NCI-H2171 treated with DMSO at 0.1 percent for 48 hours (cell line): ENCODE measurements around the gene MED13L.
"Not testable (repeated sequence)": the region's sequence is repeated elsewhere in the genome, so short reads cannot be mapped to it uniquely, and the experiment has no call there.

ENCODE experiments used
- DNase-seq: peaks from one replicate; lab custom pipeline; 2025; lab: John Stamatoyannopoulos, UW

Gene MED13L

DNA sequence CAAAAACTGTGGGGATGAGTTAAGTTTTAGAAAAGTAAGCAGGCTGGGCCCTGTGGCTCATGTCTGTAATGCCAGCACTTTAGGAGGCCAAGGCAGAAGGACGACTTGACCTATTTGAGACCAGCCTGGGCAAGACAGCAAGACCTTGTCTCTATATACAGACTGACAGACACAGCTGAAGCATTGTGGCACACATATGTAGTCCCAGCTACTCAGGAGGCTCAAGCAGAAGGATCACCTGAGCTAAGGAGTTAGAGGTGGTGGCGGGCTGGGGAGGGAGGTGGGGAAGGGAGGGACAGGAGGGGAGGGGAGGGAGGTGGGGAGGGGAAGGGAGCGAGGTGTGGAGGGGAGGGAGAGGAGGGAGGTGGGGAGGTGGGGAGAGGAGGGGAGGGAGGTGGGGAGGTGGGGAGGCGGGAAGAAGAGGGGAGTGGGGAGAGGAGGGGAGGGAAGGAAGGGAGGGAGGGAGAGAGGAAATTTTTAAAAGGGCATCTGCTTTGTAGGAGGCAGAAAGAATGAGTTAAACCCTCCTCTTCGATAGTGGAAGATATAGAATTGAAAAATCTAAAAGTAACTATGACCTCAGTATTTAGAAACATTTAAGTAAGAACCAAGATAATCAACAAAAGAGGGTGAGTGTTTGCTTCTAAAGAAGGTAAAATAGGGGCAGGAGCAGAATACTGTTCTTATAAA, 30.9 kb downstream of the MED13L start:
- DNase-seq: no peak

DNA sequence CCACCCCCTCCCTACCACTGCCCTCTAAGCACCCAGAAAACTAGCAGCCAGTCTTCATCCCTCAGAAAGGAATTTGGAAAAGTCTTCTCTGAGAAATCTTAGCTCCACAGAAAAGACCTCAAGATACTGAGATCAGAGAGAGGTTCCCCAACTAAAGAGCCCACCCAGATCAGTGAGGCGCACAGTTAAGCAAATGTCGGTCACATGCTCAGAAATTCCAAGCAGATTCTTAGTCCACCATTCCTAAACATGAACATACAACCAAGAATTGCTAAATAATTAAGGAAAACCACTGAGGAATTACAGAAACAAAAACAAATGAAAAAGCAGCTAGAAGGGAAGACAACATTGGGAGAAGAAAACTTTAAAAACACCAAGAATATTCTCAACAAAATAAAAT, 32.3 kb downstream of the MED13L start:
- DNase-seq: no peak

DNA sequence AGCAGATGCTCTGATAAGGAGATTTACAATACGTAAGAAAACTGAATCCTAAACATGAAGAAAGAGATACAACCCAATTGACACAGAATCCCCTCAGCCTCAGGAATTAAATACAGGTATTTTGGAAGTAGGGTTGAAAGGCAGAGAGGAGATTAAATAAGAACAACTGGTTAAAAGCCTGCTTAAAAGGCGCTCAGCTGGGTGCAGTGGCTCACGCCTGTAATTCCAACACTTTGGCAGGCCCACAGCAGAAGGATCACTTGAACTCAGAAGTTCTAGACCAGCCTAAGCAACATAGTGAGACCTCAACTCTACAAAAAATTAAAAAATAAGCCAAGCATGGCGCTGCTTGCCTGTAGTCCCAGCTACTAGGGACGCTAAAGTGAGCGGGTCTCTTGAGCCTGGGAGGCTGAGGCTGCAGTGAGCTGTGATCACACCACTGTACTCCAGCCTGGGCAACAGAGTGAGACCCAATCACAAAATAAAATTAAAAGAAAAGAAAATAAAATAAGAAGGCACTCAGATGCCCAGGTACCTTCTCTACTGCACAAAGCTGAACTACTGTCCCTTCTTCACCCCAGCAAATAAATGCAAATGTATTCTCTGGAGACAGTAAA, 32.9 kb downstream of the MED13L start:
- no peak for DNase-seq

DNA sequence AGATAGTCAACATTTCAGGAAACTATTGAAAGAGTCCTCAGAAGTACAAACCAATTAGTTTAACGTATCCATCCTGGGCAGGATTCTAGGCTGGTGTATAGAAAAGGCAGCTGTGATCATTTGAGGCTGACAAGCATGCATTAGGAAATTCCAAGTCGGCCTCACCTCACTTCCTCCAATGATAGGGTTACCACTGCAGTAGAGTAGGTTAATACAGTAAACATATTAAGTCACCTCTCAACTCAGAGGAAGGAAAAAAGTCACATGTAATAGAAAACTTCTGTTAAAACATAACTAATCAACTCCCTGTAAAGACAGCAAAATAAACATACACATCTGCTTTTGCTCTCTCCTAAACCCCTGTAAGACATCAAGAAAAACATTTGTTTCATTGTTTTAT, 33.5 kb downstream of the MED13L start:
- no peak for DNase-seq

DNA sequence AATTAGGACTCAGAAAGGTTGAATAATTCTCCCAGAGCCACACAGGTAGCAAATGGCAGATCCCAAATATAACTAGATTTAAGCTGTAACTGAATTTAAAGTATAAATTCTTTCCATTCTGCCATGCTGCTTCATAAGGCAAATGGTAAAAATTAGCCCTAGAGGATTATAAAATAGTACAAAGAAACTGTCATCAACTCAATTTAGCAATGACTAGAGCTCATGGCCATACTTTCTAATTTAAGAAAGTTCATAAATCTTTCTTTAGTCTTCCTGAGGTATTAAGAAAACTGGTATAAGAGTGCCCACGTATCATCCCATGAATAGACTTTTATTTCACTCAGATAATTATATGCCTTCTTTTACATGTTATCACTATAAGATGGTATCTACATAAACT, 34.8 kb downstream of the MED13L start:
- no peak for DNase-seq

DNA sequence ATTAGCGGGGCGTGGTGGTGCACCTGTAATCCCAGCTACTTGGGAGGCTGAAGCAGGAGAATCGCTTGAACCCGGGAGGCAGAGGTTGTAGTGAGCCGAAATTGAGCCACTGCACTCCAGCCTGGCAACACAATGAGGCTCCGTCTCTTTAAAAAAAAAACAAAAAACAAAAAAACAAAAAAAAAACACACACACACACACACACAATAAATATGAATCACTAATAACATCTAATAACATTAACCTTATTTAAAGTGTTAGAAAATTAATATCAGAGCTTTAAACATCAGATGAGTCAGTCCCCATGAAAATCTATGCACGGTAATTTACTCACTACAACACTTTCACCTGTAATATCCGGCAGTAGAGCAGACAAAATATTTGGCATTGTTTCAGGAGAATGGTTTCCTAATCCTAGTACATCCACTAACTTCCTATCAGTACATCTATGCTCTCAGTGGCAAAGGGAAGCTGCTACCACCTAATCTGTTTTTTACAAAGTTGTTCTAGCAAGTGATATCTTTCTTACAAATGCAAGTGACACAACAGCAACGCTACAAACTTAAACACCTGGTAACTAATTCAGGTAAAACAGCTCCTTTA, 36.2 kb downstream of the MED13L start:
- no peak for DNase-seq

DNA sequence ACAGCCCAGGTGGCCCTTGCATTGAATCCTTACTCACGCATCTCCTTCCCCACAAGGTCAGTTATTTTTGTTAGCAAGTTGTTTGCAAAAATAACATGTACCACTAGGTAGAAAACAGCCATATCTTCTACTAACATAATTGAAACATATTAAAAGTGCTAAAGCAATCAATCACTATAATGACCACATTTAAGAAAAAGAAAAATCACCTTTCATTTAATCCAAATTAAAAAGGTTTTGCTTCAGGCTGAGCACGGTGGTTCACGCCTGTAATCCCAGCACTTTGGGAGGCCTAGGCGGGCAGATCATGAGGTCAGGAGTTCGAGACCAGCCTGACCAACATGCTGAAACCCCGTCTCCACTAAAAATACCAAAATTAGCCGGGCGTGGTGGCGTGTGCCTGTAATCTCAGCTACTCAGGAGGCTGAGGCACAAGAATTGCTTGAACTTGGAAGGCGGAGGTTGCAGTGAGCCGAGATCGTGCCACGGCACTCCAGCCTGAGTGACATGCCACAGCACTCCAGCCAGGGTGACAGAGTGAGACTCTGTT, 38.8 kb downstream of the MED13L start:
- DNase-seq: not testable (repeated sequence)

DNA sequence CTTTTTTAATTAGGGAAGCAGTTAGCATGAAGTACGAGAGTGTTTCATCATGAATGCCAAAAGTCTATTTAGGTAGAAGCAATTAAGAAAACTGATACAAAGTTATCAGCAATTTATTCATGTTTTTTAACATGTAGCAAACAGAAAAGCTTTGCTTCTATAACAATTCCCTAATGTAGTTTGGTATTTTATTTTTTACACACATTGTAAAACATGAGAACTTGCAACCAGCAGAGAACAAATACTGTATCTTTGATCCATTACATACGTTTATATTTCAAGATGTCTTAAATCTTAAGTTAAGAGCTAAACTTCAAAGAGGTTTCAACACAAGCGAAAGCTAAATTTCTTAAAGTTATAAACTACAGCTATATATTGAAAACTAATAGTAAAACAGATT, 39.3 kb downstream of the MED13L start:
- DNase-seq: no peak

DNA sequence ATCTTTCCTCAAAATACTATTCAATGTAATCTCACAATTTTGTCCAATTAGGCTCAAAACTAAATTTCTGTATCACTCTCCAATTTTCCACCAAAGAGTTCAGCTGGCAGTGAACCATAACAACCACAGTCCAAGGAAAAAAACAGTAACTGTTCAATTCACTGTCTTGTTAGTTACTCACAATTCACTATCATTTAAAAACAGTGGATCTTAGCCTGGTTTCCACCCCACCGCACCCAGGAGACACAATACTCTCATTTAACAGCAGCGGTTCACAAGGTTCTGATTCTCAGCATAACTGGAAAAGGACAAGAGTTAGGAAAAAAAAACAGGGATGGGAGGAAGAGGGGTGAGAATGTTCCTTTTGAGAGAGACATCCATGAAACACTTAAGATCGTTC, 40.5 kb downstream of the MED13L start:
- no peak for DNase-seq

DNA sequence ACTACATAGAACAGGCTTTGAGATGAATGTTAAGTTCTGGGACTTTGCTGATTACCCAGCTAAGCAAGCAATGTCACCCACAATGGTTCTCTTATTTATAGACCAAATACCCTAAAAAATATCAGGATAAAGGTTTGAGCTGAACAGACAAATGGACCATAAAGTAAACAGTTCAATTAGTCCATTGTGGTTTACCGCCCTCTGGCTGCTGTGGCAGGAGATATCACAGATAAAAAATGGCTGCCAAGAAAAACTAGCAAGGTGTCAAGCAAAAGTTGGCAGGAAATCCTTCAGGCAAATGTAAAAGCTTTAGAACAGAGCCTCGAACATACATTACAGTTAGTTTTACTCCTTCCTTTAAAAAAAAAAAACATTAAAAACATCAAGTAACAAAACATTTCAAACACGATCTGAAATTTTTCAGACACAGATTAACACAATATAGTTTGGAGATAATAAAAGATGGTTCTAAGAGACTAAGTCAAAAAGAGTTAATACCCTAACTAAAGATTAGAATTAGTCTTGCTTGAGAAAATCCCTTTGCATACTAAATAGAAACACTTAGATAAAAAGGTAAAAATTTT, 41.3 kb downstream of the MED13L start:
- DNase-seq: peak; percentile 32

DNA sequence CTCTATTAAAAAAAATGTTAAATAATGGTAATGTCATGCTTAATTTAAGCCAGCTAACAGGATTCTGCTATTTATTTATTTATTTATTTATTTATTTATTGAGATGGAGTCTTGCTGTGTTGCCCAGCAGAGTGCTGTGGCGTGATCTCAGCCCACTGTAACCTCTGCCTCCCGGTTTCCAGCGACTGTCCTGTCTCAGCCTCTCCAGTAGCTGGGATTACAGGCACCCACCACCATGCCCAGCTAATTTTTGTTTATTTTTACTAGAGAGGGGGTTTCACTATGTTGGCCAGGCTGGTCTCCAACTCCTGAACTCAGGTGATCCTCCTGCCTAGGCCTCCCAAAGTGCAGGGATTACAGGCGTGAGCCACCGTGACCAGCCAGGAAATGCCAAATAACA, 43.3 kb downstream of the MED13L start:
- DNase-seq: not testable (repeated sequence)

DNA sequence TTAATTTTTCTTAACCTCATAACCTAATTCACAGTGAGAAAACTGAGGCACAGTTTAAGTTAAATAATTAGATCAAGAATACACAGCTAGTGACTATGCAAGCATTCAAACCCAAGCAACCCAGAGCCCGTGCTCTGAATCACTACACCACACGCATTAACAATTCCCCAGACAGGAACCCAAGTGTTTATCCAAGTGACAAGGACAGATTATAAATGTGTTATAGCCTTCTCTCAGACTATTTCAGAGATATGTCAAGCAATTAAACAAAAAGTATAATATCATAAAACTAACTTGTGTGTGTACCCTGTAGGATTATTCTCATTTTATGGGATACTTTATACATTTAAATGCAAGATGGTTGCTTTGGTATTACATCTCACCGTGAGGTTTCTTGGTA, 43.8 kb downstream of the MED13L start:
- DNase-seq: no peak

DNA sequence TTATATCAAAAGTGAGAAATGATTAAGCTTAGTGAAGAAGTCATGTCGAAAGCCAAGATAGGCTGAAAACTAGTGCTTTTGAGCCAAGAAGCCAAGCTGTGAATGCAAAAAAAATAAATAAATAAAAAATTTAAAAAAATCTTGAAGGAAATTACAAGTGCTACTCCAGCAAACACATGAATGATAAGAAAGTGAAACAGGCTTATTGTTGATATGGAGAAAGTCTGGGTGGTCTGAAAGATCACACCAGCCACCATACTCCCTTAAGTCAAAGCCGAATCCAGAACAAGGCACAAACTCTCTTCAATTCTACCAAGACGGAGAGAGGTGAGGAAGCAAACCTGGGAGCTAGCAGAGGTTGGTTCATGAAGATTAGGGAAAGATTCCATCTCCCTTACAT, 49.7 kb downstream of the MED13L start:
- no peak for DNase-seq

DNA sequence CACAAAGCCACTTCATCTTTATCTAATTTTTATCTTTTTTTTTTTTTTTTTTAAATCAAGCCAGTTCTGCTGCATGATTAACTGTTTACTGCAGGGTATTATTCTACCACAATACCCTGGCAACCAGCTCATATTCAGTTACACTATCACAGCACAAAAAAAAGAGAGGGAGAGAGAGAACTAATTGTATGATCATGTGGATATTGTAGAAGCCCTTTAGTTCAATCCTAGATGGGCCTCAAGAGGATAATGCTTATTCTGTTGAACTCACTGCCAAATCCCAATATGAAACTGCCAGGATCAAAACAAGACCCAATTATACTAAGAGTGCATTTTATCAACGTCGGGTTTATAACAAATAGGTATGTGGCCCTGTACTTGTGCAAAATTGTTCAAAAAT, 51.5 kb downstream of the MED13L start:
- peak; percentile 39 for DNase-seq

DNA sequence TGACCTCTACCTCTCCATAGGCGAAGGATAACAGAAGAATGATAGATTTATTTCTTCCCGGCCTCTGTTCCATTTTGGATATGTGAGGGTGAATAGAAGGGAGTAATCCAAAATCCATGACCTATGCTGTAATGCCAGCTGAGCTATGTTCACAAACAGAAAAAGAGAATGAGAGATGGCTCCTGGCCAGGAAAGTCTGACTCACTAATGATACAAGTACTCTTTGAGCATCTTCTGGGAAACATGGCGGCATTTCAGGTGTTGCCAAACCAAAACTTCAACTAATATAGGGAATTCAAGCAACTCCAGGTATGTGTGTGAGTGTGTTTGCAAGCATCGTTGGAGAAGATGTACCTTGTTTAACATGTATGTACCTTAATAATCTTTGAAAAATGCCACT, 55.1 kb downstream of the MED13L start:
- DNase-seq: no peak

DNA sequence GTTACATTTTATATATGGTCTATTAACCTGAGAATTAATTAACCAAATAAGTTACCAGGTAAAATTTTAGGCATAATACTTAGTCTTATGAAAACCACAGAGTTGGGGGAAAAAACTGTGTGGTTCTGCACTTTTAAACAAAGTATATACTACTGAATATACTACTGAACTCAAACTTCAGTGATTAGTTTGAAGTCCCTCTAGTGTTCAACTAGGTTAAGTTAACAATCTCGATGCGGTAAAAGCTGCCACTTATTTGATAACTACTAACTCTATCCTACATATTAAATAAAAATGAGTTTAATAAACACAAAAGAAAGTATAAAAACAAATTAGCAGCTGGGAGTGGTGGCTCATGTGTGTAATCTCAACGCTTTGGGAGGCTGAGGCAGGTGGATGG, 56.7 kb downstream of the MED13L start:
- no peak for DNase-seq

DNA sequence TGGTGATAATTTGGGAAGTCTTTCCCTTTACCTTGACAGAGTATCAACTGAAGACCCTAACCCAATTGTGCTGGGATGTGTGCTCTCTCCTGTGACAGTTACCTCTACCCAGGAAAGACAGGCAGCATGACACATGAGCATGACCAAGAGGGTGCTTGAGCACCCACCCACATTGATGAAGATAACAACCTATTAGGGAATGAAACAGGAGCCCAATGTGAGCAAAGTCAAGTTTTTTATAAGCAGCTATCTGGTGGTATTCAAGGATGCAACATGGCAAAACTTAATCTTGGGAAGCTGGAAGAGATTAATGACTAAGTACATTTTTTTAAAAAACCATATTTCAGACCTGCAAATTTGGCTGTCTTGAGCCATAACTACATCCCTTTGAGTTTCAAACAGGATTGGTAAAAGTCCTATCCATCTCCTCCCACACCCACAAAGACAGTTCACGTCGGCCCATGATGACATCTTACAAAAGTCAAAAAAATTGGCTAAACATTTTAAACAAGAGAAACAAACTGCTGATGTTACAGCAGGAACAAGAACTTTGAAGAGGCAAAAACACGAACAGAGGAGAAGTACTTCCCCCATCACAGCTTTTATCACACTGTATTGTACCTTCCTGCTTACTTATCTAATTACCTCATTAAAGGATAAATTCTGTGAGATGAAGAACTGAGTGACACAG, 60.3 kb downstream of the MED13L start:
- DNase-seq: no peak

DNA sequence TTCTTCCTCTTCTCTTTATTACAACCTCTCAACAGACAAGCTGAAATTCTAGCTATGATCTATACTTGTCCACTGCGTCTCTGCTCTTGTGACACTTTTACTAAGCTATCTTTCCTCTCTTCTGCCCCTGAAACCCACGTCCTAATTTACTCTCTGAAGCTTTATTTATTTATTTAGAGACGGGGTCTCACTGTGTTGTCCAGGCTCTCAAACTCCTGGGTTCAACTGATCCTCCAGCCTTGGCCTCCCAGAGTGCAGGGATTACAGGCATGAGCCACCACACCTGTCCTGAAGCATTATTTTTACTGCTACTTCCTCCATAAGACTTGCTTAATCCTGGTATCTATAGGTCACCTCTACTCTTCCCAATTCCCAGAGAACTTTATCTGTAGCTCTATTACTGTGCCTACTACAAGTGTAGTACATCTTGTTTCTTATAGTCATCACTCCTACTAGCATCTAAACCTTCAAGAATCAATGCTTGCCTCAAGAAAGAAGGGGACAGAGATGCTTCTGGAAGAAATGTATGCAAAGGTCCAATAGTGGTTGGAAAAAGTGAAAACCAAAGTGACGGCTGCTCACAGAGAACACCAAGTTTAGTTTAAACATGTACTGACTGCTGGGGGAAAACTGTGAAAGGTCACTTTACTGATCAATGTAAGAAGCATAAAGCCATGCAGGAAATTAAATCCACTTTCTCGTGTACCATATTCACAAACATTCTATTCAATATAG, 61.3 kb downstream of the MED13L start:
- DNase-seq: no peak

DNA sequence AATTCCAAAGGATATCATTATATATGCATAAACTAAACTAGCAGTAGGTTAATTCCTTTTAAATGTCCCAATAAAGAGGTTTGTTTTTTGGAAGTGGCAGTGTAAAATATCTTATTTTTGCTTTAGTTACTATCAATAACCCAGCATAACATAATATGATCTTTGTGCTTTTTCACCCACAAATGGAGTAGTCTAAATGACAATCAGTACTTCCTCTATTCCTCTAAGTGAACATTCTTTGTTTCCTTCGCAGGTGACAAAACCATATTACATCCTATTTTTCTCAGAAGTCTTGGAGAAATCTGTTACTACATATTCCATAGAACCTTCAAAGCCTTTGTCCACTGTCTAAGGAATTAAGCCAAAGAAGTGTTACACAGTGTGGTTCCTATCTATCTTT, 62.5 kb downstream of the MED13L start:
- no peak for DNase-seq

DNA sequence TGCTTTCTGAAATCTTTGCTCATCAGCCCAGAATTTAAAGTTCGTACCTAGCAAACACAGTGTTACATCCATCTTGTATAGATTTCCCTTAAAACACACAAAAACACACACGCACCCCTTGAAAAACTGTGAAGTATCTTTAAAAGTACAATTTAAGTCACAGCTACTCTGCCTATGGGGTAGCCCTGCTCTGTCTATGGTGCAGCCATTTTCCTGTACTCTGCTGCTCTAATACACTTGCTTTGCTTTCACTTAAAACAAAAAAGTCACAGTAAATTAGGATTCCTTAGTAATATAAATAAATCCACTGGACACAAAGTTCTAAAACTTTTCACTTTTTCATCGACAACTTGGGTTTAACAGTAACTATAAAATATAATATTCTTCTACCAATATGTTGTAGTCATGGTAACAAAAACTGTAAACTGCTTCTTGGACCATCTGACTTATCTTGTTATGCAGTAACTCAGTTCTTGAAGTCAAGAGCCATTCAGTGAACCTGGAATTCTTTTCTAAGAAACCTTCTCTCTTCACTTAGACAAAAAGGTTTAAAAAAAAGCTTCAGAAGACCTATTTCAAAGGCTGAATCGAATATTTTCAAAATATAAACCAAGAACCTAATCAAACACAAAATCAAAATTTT, 63.5 kb downstream of the MED13L start:
- no peak for DNase-seq

DNA sequence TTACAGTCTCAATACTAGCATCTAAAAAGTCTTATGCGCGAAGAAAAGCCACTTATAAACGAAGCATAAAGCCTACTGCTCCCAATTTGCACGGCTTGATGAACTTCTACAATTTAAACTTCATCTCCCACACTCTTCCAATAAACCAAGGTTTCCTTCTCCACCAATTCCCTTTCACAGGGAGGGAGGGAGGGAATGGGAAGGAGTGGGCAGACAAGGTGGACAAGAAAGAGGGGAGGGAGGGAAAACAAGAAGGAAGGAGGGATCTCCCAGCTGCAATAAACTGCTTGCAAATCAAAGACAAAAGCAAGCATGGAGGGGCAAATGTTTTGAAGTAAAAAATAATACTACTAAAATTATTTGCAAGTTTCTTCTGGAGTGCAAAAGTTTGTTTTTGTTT, 64.5 kb downstream of the MED13L start:
- DNase-seq: no peak
